Stimulated activated CD8-positive, alpha-beta memory T cell treated with anti-CD3 and anti-CD28 coated beads, Interleukin-7, amount 100 ng/mL, for 1 hour (primary cell): ENCODE data around the gene C1orf74.

Experiments used
- DNase-seq, 2 donors: peaks; one replicate each; pipeline ENCODE4 v3.0.0-alpha.2; 2020; ENCODE audit warnings: low read depth in 2 of 2

C1orf74 gene

GRCh38 chr1:209784265-209785169 is at the start of gene C1orf74:
Gene C1orf74, minus strand, starts transcription at chr1:209784559. Its CDS starts 925 bp downstream, at chr1:209783634.
- peak; percentile 99 to 100 for DNase-seq

GRCh38 chr1:209831615-209832014 is 47.3 kb upstream of the C1orf74 start:
- DNase-seq = no peak

- DNase-seq = no peak
These were observed 46.4 kb upstream of the C1orf74 start for GRCh38 chr1:209830722-209831121.

GRCh38 chr1:209829716-209830115 is 45.4 kb upstream of the C1orf74 start:
- no peak for DNase-seq

- peak; percentile 84 for DNase-seq
These were observed 43.3 kb upstream of the C1orf74 start, which contains the start of gene UTP25 for GRCh38 chr1:209827384-209828262. Gene UTP25, plus strand, starts transcription at chr1:209827972. Its CDS starts 92 bp downstream, at chr1:209828064.

GRCh38 chr1:209825591-209826434 is 41.5 kb upstream of the C1orf74 start:
- no peak for DNase-seq

GRCh38 chr1:209823143-209824041 is 39.0 kb upstream of the C1orf74 start:
- DNase-seq = no peak

- no peak for DNase-seq
These were observed 38.3 kb upstream of the C1orf74 start for GRCh38 chr1:209822706-209823105.

- DNase-seq = no peak
These were observed 36.6 kb upstream of the C1orf74 start for GRCh38 chr1:209820986-209821385.

- no peak for DNase-seq
These were observed 34.7 kb upstream of the C1orf74 start for GRCh38 chr1:209819058-209819457.

- no peak for DNase-seq
These were observed 33.3 kb upstream of the C1orf74 start for GRCh38 chr1:209817691-209818090.

GRCh38 chr1:209816923-209817322 is 32.6 kb upstream of the C1orf74 start:
- no peak for DNase-seq

- DNase-seq = no peak
These were observed 31.6 kb upstream of the C1orf74 start for GRCh38 chr1:209815931-209816341.

GRCh38 chr1:209815490-209815889 is 31.1 kb upstream of the C1orf74 start:
- no peak for DNase-seq

GRCh38 chr1:209813902-209814301 is 29.5 kb upstream of the C1orf74 start:
- no peak for DNase-seq

GRCh38 chr1:209810783-209811182 is 26.4 kb upstream of the C1orf74 start:
- DNase-seq = no peak

GRCh38 chr1:209809611-209810010 is 25.3 kb upstream of the C1orf74 start:
- DNase-seq = no peak

GRCh38 chr1:209808059-209808581 is 23.8 kb upstream of the C1orf74 start:
- DNase-seq = no peak

GRCh38 chr1:209807509-209807908 is 23.1 kb upstream of the C1orf74 start:
- no peak for DNase-seq
